HG03175 (cell line): Measurements from ENCODE around the gene WHAMM.
"Not testable (repeated sequence)": the region's sequence is repeated elsewhere in the genome, so short reads cannot be mapped to it uniquely, and the experiment has no call there.

Experiments
- ATAC-seq: cut with Tn5 transposase; IDR thresholded peaks from one replicate; pipeline ENCODE4 v1.9.1; 2021; ENCODE audit warnings: mild to moderate bottlenecking, moderate library complexity; ENCODE audit not compliant: unreplicated experiment

Gene WHAMM

DNA sequence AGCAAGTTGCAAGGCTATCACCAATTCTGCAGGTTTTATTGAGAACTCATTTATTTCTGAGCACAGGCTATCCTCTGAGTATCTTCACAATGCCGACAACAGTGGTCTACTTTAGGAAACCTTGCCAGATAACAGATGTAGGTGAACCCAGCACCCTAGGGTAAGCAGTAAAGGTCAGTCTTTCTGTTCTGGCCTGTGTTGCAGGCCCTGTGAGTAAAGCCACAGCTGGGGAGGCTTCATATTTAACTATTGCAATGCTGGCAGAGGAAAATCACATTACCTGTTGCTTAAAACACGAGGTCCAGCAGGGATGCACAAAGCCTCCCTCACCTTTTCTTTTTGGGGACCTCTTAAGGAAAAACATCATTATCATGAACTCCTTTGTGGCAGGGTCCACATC lies 55.5 kb downstream of the WHAMM start:
- no peak for ATAC-seq

DNA sequence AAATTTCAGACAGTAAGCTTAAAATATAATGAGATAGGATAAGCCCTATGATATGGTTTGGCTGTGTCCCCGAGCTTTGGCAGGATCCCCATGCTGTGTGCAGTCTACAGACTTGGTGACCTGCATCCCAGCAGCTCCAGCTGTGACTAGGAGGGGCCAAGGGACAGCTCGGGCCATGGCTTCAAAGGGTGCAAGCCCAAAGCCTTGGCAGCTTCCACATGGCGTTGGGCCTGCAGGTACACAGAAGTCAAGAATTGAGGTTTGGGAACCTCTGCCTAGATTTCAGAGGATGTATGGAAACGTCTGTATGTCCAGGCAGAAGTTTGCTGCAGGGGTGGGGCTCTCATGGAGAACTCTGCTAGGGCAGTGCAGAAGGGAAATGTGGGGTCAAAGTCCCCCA lies 56.2 kb downstream of the WHAMM start:
- not testable (repeated sequence) for ATAC-seq

DNA sequence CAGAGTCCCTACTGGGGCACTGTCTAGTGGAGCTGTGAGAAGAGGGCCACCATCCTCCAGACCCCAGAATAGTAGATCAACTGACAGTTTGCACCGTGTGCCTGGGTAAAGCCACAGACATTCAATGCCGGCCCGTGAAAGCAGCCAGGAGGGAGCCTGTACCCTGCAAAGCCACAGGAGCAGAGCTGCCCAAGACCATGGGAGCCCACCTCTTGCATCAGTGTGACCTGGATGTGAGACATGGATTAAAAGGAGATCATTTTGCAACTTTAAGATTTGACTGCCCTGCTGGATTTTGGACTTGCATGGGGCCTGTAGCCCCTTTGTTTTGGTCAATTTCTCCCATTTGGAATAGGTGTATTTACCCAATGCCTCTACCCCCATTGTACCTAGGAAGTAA lies 56.6 kb downstream of the WHAMM start:
- ATAC-seq: not testable (repeated sequence)

GRCh38 chr15:82870727-82871320 lies 61.4 kb downstream of the WHAMM start:
- ATAC-seq: no peak

- ATAC-seq: no peak
Observed at GRCh38 chr15:82871358-82871757, 61.9 kb downstream of the WHAMM start.

GRCh38 chr15:82871832-82872484 lies 62.5 kb downstream of the WHAMM start:
- ATAC-seq: no peak

DNA sequence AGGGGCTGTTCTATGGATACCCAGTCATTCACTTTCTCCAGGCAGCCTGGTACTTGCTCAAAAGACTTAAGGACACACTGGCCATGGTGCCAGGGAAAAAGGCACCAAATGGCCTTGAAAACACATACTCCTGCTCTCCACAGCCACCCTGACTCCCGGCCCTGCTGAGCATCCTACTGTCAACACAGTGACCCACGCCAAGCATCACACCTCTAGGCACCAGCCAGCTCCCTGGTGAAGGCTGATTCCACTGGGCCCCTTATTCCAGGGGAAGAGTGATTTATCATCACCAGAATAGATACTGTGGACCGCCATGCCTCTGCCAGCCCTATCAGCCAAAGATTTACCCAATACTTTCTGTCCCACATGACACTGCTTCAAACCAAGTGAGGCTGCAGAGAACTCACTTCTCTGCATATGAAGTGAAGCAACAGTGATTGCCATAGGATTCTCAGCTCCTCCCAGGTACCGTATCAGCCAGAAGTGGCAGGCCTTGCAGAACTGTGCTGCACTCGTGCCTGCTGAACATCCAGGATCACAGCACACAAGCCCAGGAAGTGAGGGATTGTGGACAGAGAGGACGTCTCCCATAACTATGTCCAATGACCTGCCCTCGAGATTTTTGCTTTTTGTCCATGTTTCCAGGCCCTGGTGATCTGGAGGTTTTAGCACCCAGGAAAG lies 63.7 kb downstream of the WHAMM start:
- ATAC-seq: no peak

DNA sequence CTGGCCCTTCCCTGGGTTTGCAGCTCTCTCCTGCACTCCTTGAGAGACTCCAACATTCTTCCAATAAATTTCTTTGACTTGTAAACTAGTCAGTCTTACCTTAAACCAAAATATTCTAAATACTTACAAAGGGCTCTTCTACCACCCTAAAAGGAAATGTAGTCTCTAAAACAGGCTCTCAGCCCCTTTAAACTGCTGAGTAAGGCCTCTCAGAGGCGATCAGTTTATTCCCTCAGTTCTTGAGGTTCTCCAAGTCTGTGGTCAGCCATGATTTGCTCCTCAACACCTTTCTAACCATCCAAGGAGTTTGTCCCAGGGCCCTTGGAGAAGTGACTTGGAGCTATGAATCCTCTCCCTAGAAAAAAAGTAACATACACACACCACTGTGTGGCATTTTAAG lies 64.8 kb downstream of the WHAMM start:
- ATAC-seq: no peak

DNA sequence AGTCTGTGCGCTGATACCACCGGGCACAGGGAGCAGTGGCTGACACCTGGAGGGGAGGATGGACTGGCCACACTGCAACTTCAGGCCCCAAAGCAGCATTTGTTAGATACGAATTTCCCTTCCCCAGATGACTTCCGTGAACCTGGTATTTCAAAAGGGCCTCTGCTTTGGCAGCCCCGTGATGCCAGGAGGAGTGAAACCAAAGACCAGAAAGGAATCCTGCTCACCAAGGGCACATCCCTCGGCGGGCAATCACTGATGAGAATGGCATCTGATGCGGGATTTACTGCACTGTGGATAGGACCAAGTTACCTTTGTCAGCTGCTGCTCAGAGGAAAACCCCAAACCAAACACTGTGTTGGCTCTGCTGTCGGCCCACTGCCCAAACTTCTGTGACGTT lies 65.5 kb downstream of the WHAMM start:
- ATAC-seq: no peak

DNA sequence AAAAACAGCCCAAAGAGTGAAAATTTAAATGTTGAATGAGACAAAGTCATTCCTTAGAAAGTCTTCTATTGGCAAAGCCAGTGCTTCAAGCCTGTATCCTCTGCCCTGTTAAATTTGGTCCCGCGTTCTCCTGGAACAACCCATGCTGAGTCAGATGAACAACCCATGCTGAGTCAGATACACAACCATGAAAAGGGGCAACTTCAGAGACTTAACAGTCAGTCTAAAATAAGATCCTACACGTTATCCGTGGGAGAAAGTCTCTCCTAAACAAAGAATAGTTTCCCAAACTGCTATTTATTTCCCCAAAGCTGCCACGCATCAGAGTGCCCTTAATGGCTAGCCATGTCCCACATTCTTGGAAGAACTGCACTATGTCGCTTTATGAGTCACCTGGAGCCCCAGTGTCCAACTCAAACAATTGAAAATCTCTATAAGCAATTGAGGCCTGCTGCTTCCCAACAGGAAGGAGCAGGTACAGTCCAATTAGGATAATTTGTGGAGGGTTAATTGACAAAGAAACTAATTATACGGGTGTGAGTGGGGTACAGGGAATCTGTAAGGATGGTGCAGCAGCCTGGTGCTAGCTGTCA lies 66.1 kb downstream of the WHAMM start:
- ATAC-seq: no peak

DNA sequence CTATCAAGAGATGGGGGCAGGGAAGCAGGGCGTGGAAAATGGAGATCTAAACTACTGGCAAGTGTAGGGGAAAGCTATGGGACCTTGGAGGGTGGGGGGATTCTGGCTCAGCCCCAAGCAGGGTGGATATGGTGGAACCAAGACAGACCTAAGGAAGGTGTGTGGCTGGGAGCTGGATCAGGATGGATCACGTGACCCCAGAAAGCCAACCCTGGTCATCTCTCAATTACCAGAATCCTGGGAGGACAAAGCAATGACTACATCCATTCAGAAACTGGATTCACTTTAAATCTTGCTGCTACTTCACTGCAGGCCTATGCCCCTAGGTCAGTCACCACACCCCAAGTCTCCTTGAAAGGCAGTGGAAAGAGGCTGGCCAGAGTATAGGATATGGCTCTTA lies 68.4 kb downstream of the WHAMM start:
- no peak for ATAC-seq

- ATAC-seq: no peak
Observed at GRCh38 chr15:82878325-82878724, 68.9 kb downstream of the WHAMM start.

- ATAC-seq: no peak
Observed at GRCh38 chr15:82880704-82881103, 71.3 kb downstream of the WHAMM start.

DNA sequence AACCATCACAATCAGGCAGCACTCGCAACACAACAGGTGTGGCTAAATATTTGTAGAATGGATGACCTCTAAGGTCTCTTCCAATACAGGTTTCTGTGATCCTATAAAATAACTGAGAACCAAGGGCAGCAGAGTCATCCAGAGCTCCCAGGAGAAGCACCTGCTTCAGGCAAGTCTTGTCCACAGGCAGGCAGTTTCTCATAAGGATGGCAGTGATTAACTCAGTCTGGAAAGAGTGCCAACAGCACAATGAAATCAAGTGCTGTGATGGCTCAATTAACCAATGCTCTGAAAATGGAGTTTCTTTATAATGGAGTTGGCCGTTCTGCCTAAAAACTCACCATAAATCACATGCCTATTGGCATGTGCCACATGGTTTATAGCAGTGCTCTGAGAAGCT lies 72.3 kb downstream of the WHAMM start:
- no peak for ATAC-seq

- ATAC-seq: no peak
Observed at GRCh38 chr15:82882273-82882928, 73.0 kb downstream of the WHAMM start.
